ENCODE measurements around the gene TMEM259. TPM values are rescaled to one million over a fixed set of nuclear protein-coding genes. Genes with fewer than 3 reads are reported as not detected.

TMEM259 gene
- total RNA-seq, 1 donor from 2014 or later: 182 TPM

- TF ChIP-seq, protein P1, sequence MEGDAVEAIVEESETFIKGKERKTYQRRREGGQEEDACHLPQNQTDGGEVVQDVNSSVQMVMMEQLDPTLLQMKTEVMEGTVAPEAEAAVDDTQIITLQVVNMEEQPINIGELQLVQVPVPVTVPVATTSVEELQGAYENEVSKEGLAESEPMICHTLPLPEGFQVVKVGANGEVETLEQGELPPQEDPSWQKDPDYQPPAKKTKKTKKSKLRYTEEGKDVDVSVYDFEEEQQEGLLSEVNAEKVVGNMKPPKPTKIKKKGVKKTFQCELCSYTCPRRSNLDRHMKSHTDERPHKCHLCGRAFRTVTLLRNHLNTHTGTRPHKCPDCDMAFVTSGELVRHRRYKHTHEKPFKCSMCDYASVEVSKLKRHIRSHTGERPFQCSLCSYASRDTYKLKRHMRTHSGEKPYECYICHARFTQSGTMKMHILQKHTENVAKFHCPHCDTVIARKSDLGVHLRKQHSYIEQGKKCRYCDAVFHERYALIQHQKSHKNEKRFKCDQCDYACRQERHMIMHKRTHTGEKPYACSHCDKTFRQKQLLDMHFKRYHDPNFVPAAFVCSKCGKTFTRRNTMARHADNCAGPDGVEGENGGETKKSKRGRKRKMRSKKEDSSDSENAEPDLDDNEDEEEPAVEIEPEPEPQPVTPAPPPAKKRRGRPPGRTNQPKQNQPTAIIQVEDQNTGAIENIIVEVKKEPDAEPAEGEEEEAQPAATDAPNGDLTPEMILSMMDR (IDR thresholded peaks at IDR 0.05; ENCODE audit: unreplicated experiment): no peak
- H3K4me1 Mint-ChIP-seq (ENCODE audit: unreplicated experiment): no peaks in the 10 kb centered on the region
- peaks cover 2% of the 10 kb centered on the region for H3K36me3 Mint-ChIP-seq (ENCODE audit: low read depth, unreplicated experiment)
- H3K27ac Mint-ChIP-seq (ENCODE audit: unreplicated experiment): no peak overlapping the region
- H3K4me3 Mint-ChIP-seq (ENCODE audit: unreplicated experiment): no peak overlapping the region
- DNase-seq (ENCODE audit: low spot score): no peak
- peaks cover 3% of the 10 kb centered on the region for H3K27me3 Mint-ChIP-seq (ENCODE audit: unreplicated experiment)
- no peaks in the 10 kb centered on the region for H3K9me3 Mint-ChIP-seq (ENCODE audit: unreplicated experiment)
These were observed 13.3 kb downstream of the TMEM259 start for GRCh38 chr19:1007399-1008251.

GRCh38 chr19:1006711-1007398, 14.1 kb downstream of the TMEM259 start:
- Mint-ChIP-seq H3K36me3 (ENCODE audit: low read depth, unreplicated experiment) (peaks cover 4% of the 10 kb centered on the region), H3K4me1 (ENCODE audit: unreplicated experiment) (no peaks in the 10 kb centered on the region), H3K9me3 (ENCODE audit: unreplicated experiment) (no peaks in the 10 kb centered on the region)

DNA sequence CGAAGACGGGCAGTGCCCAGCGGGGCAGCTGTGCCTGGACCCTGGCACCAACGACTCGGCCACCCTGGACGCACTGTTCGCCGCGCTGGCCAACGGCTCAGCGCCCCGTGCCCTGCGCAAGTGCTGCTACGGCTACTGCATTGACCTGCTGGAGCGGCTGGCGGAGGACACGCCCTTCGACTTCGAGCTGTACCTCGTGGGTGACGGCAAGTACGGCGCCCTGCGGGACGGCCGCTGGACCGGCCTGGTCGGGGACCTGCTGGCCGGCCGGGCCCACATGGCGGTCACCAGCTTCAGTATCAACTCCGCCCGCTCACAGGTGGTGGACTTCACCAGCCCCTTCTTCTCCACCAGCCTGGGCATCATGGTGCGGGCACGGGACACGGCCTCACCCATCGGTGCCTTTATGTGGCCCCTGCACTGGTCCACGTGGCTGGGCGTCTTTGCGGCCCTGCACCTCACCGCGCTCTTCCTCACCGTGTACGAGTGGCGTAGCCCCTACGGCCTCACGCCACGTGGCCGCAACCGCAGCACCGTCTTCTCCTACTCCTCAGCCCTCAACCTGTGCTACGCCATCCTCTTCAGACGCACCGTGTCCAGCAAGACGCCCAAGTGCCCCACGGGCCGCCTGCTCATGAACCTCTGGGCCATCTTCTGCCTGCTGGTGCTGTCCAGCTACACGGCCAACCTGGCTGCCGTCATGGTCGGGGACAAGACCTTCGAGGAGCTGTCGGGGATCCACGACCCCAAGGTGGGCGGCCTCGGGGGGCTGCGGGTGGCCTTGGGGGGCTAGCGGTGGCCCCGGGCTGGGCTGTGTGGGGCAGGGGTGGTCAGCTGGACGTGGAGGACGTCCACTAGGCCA, 15.9 kb downstream of the TMEM259 start:
- Mint-ChIP-seq H3K27ac (ENCODE audit: unreplicated experiment) (no peak overlapping the region), H3K4me1 (ENCODE audit: unreplicated experiment) (no peaks in the 10 kb centered on the region)
- TF ChIP-seq, protein P1 (IDR thresholded peaks at IDR 0.05; ENCODE audit: unreplicated experiment): no peak

More at GRCh38 chr19:1006711-1007398, 14.1 kb downstream of the TMEM259 start:
- H3K4me3 Mint-ChIP-seq (ENCODE audit: unreplicated experiment): no peak overlapping the region
- TF ChIP-seq, protein P1 (IDR thresholded peaks at IDR 0.05; ENCODE audit: unreplicated experiment): no peak
- peaks cover 4% of the 10 kb centered on the region for H3K27me3 Mint-ChIP-seq (ENCODE audit: unreplicated experiment)
- DNase-seq (ENCODE audit: low spot score): no peak
- H3K27ac Mint-ChIP-seq (ENCODE audit: unreplicated experiment): no peak overlapping the region

DNA sequence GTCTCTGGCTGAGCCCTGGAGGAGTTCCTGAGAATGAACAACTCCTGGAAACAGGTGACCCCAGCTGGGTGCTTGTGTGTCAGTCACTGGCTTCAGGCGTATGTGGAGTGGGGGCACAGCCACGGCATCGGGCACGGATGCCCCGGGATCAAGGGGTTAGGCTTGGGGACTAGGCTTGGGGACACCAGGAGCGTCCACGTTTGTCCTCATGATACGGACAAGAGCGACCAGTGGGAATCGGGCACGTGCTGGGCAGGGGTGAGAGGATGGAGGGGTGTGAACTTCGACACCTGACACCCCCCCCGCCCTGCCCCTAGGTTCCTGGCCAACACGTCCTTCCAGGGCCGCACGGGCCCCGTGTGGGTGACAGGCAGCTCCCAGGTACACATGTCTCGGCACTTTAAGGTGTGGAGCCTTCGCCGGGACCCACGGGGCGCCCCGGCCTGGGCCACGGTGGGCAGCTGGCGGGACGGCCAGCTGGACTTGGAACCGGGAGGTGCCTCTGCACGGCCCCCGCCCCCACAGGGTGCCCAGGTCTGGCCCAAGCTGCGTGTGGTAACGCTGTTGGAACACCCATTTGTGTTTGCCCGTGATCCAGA, 16.6 kb downstream of the TMEM259 start:
- Mint-ChIP-seq H3K4me3 (ENCODE audit: unreplicated experiment) (no peak overlapping the region), H3K9me3 (ENCODE audit: unreplicated experiment) (no peaks in the 10 kb centered on the region), H3K27me3 (ENCODE audit: unreplicated experiment) (peaks cover 6% of the 10 kb centered on the region), H3K4me1 (ENCODE audit: unreplicated experiment) (no peaks in the 10 kb centered on the region), H3K36me3 (ENCODE audit: low read depth, unreplicated experiment) (peaks cover 4% of the 10 kb centered on the region), H3K27ac (ENCODE audit: unreplicated experiment) (no peak overlapping the region)
- no peak for DNase-seq (ENCODE audit: low spot score)
- TF ChIP-seq, protein P1 (IDR thresholded peaks at IDR 0.05; ENCODE audit: unreplicated experiment): no peak

More for the DNA sequence above, 15.9 kb downstream of the TMEM259 start:
- Mint-ChIP-seq H3K36me3 (ENCODE audit: low read depth, unreplicated experiment) (peaks cover 4% of the 10 kb centered on the region), H3K4me3 (ENCODE audit: unreplicated experiment) (peak overlapping the region; percentile 42), H3K9me3 (ENCODE audit: unreplicated experiment) (no peaks in the 10 kb centered on the region), H3K27me3 (ENCODE audit: unreplicated experiment) (peaks cover 4% of the 10 kb centered on the region)
- no peak for DNase-seq (ENCODE audit: low spot score)

Measured in endothelial cell (in vitro differentiated cells).